ENCODE results near the gene KCNMA1. TPM values are rescaled to one million over a fixed set of nuclear protein-coding genes. Genes with fewer than 3 reads are reported as not detected.

Gene KCNMA1
- total RNA-seq, 3 donors from 2014 or later (not counting 1 experiment from before 2014, with no cell fraction given), result 0.40 to 1.8 (median 0.63) TPM

DNA sequence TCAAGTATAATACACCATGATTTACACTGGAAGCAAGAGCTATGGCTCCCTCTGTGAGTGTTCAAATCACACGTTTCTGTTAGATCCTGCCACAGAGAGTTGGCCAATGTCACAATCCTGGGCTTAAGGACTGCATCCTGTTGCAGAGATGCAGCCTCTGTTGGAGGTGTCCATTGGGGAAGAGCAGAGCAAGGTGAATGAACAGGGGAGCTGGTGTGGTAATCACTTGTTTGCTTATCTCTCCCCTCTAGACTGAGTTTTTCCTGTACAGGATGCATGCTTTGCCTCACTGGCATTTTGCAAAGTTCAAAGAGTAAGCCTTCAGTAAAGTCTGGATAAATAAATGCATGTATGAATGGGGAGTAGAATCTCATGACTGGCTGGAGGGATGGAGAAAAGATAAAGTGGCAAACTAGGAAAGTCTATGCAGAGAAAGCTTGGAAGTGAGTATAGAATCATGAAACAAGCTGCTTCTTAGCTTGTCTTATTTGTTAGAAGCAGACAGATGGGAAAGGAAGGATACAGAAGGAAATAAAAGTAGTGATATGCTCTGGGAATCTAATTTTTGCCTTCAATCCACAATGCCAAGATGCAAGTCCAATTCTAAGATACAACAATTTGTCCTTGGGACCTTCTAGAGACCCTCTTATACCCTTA is 605.9 kb downstream of the KCNMA1 start:
- no peaks in the 10 kb centered on the region for H3K36me3 ChIP-seq (ENCODE audit: control insufficient read depth, insufficient read depth, low read length)
- H3K4me1 Mint-ChIP-seq, result no peaks in the 10 kb centered on the region
- no peak overlapping the region for H3K27ac Mint-ChIP-seq
- H3K9me3 Mint-ChIP-seq, result no peaks in the 10 kb centered on the region
- ATAC-seq (no peak), DNase-seq (no peak)
- H3K4me1 ChIP-seq (ENCODE audit: control insufficient read depth, insufficient read depth, low read length), result no peaks in the 10 kb centered on the region
- intact Hi-C loops (cut with micrococcal nuclease), result no loop called here
- peaks cover 21 to 35% of the 10 kb centered on the region in 2 donors for H3K27me3 Mint-ChIP-seq (ENCODE audit: low read depth in 2 of 2)
- no peaks in the 10 kb centered on the region for H3K27me3 ChIP-seq (ENCODE audit: control insufficient read depth, insufficient read depth, low read length)
- no peak overlapping the region for H3K4me3 Mint-ChIP-seq
- TF ChIP-seq, protein P1, sequence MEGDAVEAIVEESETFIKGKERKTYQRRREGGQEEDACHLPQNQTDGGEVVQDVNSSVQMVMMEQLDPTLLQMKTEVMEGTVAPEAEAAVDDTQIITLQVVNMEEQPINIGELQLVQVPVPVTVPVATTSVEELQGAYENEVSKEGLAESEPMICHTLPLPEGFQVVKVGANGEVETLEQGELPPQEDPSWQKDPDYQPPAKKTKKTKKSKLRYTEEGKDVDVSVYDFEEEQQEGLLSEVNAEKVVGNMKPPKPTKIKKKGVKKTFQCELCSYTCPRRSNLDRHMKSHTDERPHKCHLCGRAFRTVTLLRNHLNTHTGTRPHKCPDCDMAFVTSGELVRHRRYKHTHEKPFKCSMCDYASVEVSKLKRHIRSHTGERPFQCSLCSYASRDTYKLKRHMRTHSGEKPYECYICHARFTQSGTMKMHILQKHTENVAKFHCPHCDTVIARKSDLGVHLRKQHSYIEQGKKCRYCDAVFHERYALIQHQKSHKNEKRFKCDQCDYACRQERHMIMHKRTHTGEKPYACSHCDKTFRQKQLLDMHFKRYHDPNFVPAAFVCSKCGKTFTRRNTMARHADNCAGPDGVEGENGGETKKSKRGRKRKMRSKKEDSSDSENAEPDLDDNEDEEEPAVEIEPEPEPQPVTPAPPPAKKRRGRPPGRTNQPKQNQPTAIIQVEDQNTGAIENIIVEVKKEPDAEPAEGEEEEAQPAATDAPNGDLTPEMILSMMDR (IDR thresholded peaks at IDR 0.05), result no peak
- H3K27ac ChIP-seq (ENCODE audit: low read length), result no peak overlapping the region
- H3K36me3 Mint-ChIP-seq, result no peaks in the 10 kb centered on the region
- no peak overlapping the region for H3K4me3 ChIP-seq (ENCODE audit: low read length)
- H3K9me3 ChIP-seq (ENCODE audit: control insufficient read depth, insufficient read depth, low read length), result no peaks in the 10 kb centered on the region
- 32% methylated on average over 1 of the region's 1 CpG for WGBS (ENCODE audit: insufficient coverage)

GRCh38 chr10:77030974-77031373 is 606.6 kb downstream of the KCNMA1 start:
- H3K36me3 Mint-ChIP-seq, result no peaks in the 10 kb centered on the region
- Histone ChIP-seq H3K36me3 (ENCODE audit: control insufficient read depth, insufficient read depth, low read length) (no peaks in the 10 kb centered on the region), H3K27ac (ENCODE audit: low read length) (no peak overlapping the region), H3K4me3 (ENCODE audit: low read length) (no peak overlapping the region), H3K4me1 (ENCODE audit: control insufficient read depth, insufficient read depth, low read length) (no peaks in the 10 kb centered on the region), H3K9me3 (ENCODE audit: control insufficient read depth, insufficient read depth, low read length) (no peaks in the 10 kb centered on the region), H3K27me3 (ENCODE audit: control insufficient read depth, insufficient read depth, low read length) (no peaks in the 10 kb centered on the region)
- no peaks in the 10 kb centered on the region for H3K9me3 Mint-ChIP-seq
- peaks cover 21 to 28% of the 10 kb centered on the region in 2 donors for H3K27me3 Mint-ChIP-seq (ENCODE audit: low read depth in 2 of 2)
- no peak for DNase-seq
- H3K4me3 Mint-ChIP-seq, result no peak overlapping the region
- TF ChIP-seq, protein P1 (IDR thresholded peaks at IDR 0.05), result no peak
- intact Hi-C loops (cut with micrococcal nuclease), result no loop called here
- H3K27ac Mint-ChIP-seq, result no peak overlapping the region
- H3K4me1 Mint-ChIP-seq, result no peaks in the 10 kb centered on the region
- WGBS (ENCODE audit: insufficient coverage), result 47% methylated on average over 2 of the region's 2 CpGs
- ATAC-seq, result no peak

DNA sequence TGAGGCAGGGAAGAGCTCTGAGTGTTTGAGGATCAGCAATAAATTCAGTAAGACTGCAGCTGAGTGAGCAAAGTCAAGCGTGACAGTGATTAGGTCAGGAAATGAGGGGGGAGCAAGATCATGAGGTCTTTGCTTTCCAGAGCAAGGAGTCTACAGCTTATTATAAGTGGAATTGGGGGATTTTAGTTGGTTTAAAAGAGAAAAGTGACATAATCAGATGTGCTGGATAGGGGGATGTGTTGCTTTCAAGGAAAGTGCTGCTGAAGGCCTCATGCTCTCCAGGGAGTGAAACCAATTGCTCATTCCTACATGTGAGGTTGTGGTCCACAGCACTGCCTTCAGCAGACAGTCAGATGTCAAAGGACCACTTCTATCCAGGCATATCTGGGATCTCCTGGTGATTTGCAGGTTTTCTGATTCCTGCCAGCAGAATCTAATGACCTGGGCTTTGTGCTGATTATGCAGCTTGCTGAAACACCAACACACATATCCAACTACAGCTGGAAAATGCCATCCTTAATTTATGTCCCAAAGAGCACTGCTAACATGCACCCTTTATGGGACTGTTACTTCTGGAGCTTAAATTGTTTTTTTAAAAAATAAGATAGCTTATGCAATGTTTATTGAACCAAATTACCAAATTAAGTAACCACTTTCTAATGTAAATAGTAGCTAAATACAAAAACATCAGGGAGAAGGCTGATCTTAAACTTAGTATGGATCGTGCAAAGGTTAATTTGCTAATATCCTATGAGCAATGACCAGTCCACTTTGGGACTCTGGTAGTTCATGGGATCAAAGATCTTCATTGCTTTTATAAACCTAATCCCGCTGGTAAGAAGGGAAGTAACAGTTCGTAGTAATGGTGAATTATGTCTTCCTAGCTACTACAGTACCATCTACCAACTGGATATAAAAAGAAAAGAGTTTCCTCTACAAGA is 607.6 kb downstream of the KCNMA1 start:
- no peak overlapping the region for H3K27ac ChIP-seq (ENCODE audit: low read length)
- H3K36me3 Mint-ChIP-seq, result no peaks in the 10 kb centered on the region
- intact Hi-C loops (cut with micrococcal nuclease), result no loop called here
- H3K9me3 ChIP-seq (ENCODE audit: control insufficient read depth, insufficient read depth, low read length), result no peaks in the 10 kb centered on the region
- H3K27ac Mint-ChIP-seq, result no peak overlapping the region
- no peak overlapping the region for H3K4me3 ChIP-seq (ENCODE audit: low read length)
- DNase-seq (no peak), ATAC-seq (no peak)
- TF ChIP-seq, protein P1 (IDR thresholded peaks at IDR 0.05), result no peak
- 59% methylated on average over 2 of the region's 4 CpGs for WGBS (ENCODE audit: insufficient coverage)
- H3K27me3 Mint-ChIP-seq (ENCODE audit: low read depth in 2 of 2), result peaks cover 20 to 22% of the 10 kb centered on the region in 2 donors
- H3K9me3 Mint-ChIP-seq, result no peaks in the 10 kb centered on the region
- H3K27me3 ChIP-seq (ENCODE audit: control insufficient read depth, insufficient read depth, low read length), result no peaks in the 10 kb centered on the region
- no peaks in the 10 kb centered on the region for H3K36me3 ChIP-seq (ENCODE audit: control insufficient read depth, insufficient read depth, low read length)
- no peaks in the 10 kb centered on the region for H3K4me1 ChIP-seq (ENCODE audit: control insufficient read depth, insufficient read depth, low read length)
- H3K4me3 Mint-ChIP-seq, result no peak overlapping the region
- H3K4me1 Mint-ChIP-seq, result no peaks in the 10 kb centered on the region
